ENCODE measurements around the gene ZBED1.

DNA sequence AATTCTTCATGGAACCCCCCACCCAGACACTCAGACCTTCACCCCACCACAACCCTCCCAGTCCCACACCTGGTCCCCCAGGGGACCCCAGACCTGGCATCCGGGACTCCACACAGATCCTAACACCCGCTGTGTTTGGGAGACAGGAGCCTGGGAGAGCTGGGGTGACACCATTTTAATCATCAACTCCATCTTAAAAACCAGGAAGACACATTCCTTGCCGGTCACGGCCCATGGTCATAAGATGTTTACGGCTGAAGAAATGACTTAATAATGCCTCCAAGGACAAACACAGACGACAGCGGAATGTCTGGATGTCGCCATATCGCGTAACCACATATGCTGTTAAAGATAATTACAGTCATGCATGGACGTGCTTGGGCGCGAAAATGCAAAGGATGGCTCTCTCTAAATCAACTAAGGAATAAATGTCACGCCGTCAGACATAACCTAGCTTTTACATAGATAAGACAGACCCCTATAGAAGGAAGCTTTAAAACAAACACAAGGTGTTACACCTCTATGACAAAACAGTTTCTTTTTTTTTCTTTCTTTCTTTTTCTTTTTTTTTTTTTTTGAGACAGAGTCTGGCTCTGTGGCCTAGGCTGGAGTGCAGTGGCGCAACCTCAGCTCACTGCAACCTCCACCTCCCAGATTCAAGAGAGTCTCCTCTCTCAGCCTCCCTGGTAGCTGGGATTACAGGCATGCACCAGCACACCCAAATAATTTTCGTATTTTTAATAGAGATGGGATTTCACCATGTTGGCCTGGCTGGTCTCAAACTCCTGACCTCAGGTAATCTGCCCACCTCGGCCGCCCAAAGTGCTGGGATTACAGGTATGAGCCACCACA, 2.1 kb upstream of the ZBED1 start:
- TF ChIP-seq, protein P1, sequence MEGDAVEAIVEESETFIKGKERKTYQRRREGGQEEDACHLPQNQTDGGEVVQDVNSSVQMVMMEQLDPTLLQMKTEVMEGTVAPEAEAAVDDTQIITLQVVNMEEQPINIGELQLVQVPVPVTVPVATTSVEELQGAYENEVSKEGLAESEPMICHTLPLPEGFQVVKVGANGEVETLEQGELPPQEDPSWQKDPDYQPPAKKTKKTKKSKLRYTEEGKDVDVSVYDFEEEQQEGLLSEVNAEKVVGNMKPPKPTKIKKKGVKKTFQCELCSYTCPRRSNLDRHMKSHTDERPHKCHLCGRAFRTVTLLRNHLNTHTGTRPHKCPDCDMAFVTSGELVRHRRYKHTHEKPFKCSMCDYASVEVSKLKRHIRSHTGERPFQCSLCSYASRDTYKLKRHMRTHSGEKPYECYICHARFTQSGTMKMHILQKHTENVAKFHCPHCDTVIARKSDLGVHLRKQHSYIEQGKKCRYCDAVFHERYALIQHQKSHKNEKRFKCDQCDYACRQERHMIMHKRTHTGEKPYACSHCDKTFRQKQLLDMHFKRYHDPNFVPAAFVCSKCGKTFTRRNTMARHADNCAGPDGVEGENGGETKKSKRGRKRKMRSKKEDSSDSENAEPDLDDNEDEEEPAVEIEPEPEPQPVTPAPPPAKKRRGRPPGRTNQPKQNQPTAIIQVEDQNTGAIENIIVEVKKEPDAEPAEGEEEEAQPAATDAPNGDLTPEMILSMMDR (IDR thresholded peaks at IDR 0.05): no peak
- no peak for TF ChIP-seq ZFX (IDR thresholded peaks at IDR 0.05; ENCODE audit: borderline replicate concordance)
